GM18507 (cell line): ENCODE results near the gene ZNF646.

Source experiments
- DNase-seq: peaks from one replicate; pipeline ENCODE4 v3.0.0; 2011; ENCODE audit warnings: low read depth; ENCODE audit not compliant: insufficient read length; ENCODE audit errors: extremely low spot score
- FAIRE-seq: peaks from 2 replicates; lab custom pipeline; 2011; peaks lifted over from hg19 to GRCh38; lab: Jason Lieb, UNC

ZNF646 gene

GRCh38 chr16:31073970-31074813 lies at the start of gene ZNF646, which contains the start of gene ZNF668:
ZNF646 (plus strand) TSS chr16:31074422; CDS start chr16:31076325, 1,903 bp downstream.
ZNF668 (minus strand) TSS chr16:31074240; CDS start chr16:31064459, 9,781 bp downstream.
- peak; percentile 96 for FAIRE-seq
- DNase-seq = peak; percentile 94

GRCh38 chr16:31025339-31025738 lies 48.9 kb upstream of the ZNF646 start:
- DNase-seq (no peak), FAIRE-seq (no peak)

GRCh38 chr16:31029272-31029671 lies 45.0 kb upstream of the ZNF646 start:
- FAIRE-seq (no peak), DNase-seq (no peak)

GRCh38 chr16:31031276-31031675 lies 42.9 kb upstream of the ZNF646 start:
- DNase-seq (no peak), FAIRE-seq (no peak)

GRCh38 chr16:31032736-31033708 lies 41.2 kb upstream of the ZNF646 start, which contains the start of gene STX4:
STX4 (plus strand) TSS chr16:31033558; CDS start chr16:31033806, 248 bp downstream.
- DNase-seq (peak; percentile 86), FAIRE-seq (peak; percentile 97)

- DNase-seq = peak; percentile 91
- peak; percentile 81 for FAIRE-seq
Observed at GRCh38 chr16:31033709-31034492, 40.3 kb upstream of the ZNF646 start.

- FAIRE-seq (no peak), DNase-seq (no peak)
Observed at GRCh38 chr16:31036691-31037090, 37.5 kb upstream of the ZNF646 start.

- DNase-seq = no peak
Observed at GRCh38 chr16:31038993-31039392, 35.2 kb upstream of the ZNF646 start.

GRCh38 chr16:31042866-31043265 lies 31.4 kb upstream of the ZNF646 start:
- no peak for FAIRE-seq

More at GRCh38 chr16:31038993-31039392, 35.2 kb upstream of the ZNF646 start:
- no peak for FAIRE-seq

GRCh38 chr16:31043352-31043751 lies 30.9 kb upstream of the ZNF646 start:
- FAIRE-seq = no peak

More at GRCh38 chr16:31042866-31043265, 31.4 kb upstream of the ZNF646 start:
- no peak for DNase-seq

GRCh38 chr16:31043898-31044481 lies 30.2 kb upstream of the ZNF646 start:
- FAIRE-seq (no peak), DNase-seq (no peak)

More at GRCh38 chr16:31043352-31043751, 30.9 kb upstream of the ZNF646 start:
- DNase-seq = no peak

- no peak for FAIRE-seq
- no peak for DNase-seq
Observed at GRCh38 chr16:31050280-31051030, 23.8 kb upstream of the ZNF646 start.

GRCh38 chr16:31052114-31052513 lies 22.1 kb upstream of the ZNF646 start:
- DNase-seq = no peak

GRCh38 chr16:31055613-31056012 lies 18.6 kb upstream of the ZNF646 start:
- DNase-seq (no peak), FAIRE-seq (no peak)

More at GRCh38 chr16:31052114-31052513, 22.1 kb upstream of the ZNF646 start:
- FAIRE-seq = no peak

GRCh38 chr16:31061126-31061812 lies 13.0 kb upstream of the ZNF646 start:
- no peak for FAIRE-seq
- no peak for DNase-seq

GRCh38 chr16:31061813-31062440 lies 12.3 kb upstream of the ZNF646 start:
- DNase-seq (no peak), FAIRE-seq (no peak)

- DNase-seq (no peak), FAIRE-seq (no peak)
Observed at GRCh38 chr16:31063495-31063842, 10.8 kb upstream of the ZNF646 start.
